Measurements from ENCODE around the gene HECTD3.
"Not testable (repeated sequence)": the region's sequence is repeated elsewhere in the genome, so short reads cannot be mapped to it uniquely, and the experiment has no call there.

DNA sequence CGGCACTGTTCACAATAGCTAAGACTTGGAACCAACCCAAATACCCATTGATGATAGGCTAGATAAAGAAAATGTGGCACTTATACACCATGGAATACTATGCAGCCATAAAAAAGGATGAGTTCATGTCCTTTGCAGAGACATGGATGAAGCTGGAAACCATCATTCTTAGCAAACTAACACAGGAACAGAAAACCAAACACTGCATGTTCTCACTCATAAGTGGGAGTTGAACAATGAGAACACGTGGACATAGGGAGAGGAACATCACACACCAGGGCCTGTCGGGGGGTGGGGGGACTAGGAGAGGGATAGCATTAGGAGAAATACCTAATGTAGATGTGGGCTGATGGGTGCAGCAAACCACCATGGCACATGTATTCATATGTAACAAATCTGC, 55.0 kb downstream of the HECTD3 start:
- TF ChIP-seq POLR2A, TAF1 (IDR thresholded peaks at IDR 0.05; ENCODE audit: low read depth, low read length): not testable (repeated sequence)
